Stimulated activated CD4-positive, alpha-beta T cell treated with anti-CD3 and anti-CD28 coated beads, Interleukin-2, amount 100 ng/mL, for 24 hours (primary cell): ENCODE data around the gene AKT1.
"Not testable (repeated sequence)": the region's sequence is repeated elsewhere in the genome, so short reads cannot be mapped to it uniquely, and the experiment has no call there.

Source experiments
- DNase-seq, 2 donors: peaks; one replicate each; pipeline ENCODE4 v3.0.0-alpha.2; 2020

The AKT1 gene

DNA sequence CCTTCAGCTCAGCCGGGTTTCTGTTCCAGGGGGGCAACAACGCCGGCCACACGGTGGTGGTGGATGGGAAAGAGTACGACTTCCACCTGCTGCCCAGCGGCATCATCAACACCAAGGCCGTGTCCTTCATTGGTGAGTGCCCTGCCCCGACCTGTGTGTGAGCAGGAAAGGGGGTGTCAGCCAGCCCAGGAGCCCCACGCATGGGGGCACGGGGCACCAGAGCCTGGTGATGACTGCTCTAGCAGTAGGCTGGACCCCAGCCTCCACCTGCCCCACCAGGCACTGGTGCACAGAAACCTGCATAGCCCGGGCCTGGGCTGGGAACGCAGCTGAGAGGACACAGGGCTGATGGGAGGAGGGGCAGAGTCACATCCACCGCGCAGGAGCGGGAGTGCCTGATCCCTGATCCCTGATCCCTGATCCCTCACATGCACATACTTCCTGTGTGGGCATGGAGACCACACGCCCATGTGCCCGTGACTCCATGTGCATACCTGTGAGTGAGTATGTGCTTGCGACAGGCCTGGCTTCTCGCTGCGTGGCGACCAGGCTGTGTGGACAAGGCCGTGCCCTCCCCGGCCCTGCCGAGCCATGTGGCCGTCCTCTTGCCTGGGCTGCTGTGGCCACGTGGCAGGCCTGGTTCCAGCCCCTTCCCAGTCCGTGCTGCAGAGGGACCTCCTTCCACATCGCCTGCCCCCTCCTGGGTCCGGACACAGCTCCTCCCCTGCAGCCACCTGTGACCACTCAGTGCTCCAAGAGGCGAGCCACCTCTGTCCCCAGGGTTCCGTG is 60.4 kb downstream of the AKT1 start:
- DNase-seq = no peak

DNA sequence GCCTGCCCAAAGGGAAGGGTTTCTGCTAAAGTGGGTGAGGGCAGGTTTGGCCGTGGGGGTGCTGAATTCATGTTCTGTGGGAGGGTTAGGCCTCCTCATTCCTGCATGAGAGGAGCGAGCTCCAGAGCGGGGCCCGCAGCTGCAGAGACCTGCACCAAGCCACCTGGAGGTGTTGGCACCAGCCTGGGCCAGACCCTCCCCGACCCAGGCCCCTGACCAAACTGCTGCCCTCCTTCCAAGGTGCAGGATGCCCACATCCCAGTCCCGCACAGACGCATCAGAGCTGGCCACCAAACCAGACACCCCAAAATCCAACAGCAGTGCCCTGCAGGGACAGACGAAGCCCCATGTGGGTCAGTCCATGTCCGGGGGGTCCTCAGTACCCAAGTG is 61.0 kb downstream of the AKT1 start:
- no peak for DNase-seq

DNA sequence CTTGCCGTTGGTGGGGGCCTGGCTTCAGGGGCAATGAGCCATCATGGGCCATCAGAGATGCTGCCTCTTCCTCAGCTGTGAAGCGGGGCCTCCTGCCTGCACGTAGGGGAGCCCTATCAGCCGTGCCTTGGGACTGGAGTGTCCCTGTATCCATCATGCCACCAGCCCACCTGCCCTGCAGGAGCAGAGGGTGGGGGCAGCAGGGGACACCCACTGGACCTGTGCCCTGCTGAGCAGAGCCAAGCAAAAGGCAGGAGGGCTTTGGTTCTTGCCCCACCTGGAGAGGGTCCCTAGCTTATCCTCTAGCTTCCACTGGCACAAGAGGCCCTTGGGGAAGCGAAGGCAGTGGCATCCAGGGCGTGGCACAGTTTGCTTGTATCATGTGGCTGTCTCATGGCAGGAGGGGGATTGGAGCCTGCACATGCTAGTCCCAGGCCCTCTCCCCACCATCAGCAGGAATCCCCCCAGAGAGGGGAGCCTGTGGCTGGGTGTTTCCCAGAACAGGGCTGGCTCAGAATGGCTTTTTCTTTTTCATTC is 61.4 kb downstream of the AKT1 start:
- DNase-seq = no peak

DNA sequence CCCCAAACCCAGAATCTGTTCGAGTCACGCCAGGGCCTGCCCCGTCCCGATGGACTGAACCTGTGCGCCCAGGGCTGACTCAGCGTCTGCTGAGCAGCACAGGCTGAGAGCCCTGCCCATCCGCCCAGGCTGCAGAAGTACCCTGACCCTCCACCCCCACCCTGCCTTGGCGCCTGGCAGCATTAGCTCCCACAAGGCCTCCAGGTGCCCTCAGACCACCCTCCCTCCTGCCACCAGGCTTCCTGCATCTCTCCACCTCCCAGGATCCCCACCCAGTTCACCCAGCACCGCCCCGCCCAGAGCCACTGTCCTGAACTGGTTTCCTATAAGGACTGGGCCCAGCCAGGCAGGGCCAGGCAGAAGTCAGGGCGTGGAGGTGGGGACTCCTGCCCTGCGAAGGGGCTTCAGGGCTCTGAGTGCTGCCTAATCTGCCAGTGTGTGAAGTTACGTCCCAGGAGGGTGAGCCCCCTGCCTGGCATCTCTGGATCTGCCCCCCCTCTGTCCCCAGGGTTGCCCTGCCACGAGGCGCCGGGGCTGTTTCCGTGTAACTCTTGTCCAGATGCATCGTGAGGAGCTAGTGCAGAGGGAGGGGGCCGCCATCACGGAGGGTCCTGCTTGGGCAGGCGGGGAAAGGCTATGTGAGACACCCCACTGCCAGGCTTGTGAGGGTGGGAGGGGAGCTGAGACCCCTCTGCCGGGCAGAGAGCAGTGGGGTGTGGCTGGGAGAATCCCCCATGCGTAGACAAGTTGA is 62.4 kb downstream of the AKT1 start:
- no peak for DNase-seq

- DNase-seq = no peak
These were observed 63.2 kb downstream of the AKT1 start for GRCh38 chr14:104732355-104732804.

DNA sequence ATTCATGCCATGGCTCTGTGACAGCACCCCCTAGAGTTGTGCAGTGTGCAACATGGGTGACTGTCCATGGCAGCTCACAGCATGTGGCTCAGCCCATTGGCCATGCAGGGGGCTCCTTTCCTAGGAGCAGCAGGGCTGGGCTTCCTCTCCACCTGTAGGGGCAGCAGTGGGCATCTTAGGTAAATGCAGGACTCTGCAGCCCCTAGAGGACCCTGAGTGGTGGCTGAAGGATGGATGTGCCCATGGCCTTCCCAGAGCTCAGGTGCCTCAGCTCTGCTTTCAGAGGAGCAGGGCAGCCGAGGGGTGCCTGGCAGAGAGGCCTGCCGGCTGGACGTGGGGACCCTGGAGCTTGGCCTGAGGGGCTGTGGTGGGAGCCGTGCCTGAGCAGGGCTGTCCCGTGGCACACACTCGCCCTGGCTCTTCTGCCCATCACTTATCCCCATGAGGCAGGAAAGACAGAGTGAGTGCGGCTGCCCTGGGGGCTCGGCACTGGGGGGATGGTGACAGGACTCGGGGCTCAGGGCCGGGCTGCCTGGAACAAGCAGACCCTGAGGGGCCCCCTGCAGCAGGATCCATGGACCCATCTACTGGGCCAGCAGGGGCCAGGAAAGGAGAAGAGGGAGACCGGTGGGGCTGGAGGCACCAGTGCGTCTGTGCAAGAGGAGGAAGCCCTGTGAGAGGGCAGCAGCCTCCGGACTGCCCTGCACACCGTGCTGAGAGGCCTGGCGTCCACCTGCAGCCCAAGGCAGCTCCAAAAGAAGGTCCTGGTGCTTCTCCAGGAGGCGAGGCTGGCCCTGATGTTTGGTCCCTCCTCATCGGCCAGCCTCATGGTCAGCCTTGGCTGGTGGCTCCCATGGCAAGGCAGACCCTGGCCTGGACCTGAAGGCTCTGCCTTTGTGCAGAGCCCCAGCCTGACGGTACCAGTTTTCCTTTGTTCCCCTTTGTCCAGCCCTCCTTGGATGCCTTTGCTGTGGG is 63.9 kb downstream of the AKT1 start:
- no peak for DNase-seq

DNA sequence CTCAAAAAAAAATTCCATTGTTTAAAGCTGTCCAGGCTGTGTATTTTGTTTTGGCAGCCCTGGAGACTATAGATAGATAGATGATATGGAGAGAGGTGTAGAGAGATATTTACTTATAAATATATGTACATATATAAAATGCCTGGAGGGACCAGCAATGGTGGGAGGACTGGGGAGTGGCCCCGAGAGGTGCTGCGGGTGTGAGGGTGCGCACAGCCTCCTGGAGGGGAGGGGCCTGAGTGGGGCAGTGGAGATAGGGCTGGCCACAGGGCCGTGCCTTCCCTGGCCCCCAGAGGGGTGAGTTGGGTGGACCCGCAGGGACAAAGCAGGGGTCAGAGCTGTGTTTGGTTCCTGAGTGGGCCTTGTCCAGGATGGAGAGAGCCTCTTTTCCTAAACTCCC is 65.1 kb downstream of the AKT1 start:
- DNase-seq = no peak

DNA sequence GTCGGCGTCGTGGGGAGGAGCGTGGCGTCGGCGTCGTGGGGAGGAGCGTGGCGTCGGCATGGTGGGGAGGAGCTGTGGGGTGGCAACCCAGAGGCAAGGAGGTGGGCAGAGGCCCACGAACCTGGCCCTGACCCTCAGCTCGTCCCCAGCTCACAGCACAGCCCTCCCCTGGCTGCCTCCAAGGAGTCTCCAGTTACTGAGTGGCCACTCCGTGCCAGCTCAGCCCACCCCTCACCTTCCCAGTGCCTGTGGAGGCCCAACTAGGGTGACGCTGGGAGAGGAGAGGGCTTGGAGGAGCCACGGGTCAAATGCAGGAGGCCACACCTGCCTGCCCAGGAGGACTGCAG is 65.7 kb downstream of the AKT1 start:
- DNase-seq = no peak

GRCh38 chr14:104729176-104729834 is 66.2 kb downstream of the AKT1 start:
- not testable (repeated sequence) for DNase-seq

DNA sequence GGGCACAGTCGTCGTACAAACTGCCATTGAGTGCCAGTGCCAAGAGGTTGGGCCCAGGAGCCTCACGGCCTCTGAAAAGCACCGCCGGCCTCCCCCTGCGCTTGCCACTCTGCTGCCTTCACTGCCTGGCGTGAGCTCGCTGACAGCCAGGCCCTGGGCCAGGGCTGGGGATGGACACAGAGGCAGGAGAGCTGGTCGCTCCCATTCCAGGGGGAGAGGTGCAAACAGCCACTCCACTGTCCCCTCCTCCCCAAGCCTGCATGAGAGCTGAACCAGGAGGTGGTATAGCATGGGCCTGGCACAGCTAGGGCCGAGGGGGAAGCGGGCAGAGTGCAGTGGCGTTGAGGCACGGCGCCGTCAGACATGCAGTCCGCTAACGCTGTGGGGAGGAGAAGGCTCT is 66.9 kb downstream of the AKT1 start:
- DNase-seq = no peak

DNA sequence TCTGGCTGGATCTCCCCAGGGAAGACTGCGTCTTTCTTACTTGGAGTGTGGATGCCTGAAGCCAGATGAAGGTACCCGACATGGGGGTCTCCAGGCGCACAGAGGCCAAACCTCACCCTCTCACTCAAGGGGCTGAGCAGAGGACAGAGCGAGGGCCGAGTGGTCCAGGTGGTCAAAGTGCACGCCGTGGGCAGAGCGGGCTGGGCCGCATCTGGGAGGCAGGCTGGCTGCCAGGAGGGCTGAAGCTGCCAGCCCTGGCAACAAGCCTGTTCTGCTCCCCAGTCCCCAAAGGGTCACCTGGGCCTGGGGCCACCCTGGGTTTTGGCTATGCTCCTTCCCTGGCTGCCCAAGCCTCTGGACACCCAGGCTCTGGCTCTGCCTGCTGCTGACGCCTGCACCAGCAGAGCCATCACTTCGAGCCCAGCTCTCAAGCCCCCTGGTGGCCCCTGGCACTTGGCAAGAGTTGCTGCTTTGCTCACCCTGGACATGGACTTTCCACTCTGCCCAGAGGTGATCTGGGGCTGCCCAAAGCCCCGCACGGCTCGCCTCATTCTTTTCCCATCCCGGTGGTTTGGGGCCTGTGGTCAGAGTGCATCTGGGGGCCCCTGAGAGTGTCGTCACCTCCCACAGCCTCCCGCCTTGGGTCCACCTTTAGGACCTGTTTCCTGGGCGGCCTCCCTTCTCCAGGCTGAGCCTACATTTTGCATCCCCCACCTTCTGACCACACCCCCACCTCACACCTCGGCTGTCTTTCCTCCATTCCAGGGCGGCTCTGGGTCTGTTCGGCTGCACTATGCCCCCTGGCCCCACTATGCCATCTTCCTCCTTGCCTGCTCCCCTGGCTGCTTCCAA is 68.7 kb downstream of the AKT1 start:
- DNase-seq = no peak

- DNase-seq = no peak
These were observed 69.6 kb downstream of the AKT1 start for GRCh38 chr14:104725772-104726548.

GRCh38 chr14:104724981-104725771 is 70.4 kb downstream of the AKT1 start:
- DNase-seq = no peak

DNA sequence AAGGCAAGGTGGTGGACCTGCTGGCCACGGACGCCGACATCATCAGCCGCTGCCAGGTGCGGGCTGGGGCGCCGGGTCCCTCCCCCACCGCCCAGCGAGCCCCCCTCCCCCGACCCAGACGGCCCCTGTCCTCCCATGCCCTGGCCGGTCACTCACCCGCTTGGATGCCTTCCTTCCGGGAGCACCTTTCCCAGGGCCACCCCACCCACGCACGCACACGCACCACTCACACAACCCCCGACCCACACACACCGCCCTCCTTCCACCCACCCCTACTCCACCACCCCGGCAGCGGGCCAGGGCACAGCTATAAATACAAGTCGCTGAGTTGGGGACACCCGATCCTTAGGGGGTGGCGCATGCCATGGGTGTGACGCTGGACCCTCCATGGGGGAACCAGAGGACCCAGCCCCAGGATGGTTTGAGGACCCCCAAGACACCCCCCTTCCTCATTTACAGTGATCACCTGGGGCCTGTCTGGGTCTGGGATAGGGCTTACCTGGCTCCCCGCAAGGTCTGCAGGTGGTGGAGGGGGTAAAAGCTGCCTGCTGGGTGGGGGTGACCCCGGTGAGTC is 71.1 kb downstream of the AKT1 start:
- peak in 1 of 2 donors; percentile 31 for DNase-seq

GRCh38 chr14:104723651-104724406 is 71.7 kb downstream of the AKT1 start, which contains the start of gene ADSS1:
ADSS1 (plus strand) TSS chr14:104724229; CDS start chr14:104724271, 42 bp downstream.
- DNase-seq = peak; percentile 59 to 67

DNA sequence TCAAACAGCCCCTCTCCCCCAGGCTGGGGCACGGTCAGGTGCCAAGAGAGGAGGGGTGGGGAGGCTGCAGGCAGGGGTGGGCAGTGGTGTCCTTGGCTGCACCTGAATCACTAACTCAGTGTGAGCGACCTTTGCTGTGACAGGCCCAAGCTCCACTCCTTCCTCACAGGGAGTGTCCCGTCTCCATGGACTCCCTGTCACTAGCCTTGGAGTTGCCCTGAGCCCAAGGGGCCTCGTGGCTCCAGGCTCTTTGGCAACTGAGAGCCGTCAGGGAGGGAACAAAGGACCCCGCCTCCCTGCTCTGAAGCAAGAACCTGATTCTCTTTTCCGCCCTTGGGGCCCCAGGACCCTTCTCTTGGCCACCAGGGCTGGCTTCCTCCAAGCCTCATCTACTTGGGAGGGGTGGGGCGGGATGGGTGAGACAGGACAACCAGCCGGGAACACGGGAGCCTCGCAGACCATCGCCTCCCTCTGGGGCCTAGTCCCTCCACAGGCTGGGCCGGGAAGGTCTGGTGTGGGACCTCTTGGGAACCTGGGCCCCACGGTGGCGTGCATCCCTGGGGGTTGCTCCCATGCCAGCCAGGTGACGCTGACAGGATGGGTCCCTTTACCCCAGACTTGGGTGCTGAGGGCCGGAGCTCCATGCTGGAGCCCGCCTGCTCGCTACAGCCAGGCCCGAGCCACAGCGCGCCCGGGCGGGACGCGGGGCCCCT is 72.5 kb downstream of the AKT1 start:
- no peak for DNase-seq
